Peyer's patch (tissue), 4 donors: Measurements from ENCODE around the gene XCL1.
"Not testable (repeated sequence)": the region's sequence is repeated elsewhere in the genome, so short reads cannot be mapped to it uniquely, and the experiment has no call there.

ENCODE experiments used
- CTCF ChIP-seq, 6 experiments: fragments of 450-650 bp in 4 of 6; fragments of 200-600 bp in 2 of 6; sonication (generic) in 1 of 6; IDR thresholded peaks; one replicate each; pipeline ENCODE4 v1.5.1; 2017 to 2019; ENCODE audit warnings: antibody characterized with exemption in 6 of 6, mild to moderate bottlenecking in 3 of 6, moderate library complexity in 1 of 6
- POLR2A ChIP-seq, 2 donors: fragments of 450-650 bp; IDR thresholded peaks; one replicate each; pipeline ENCODE4 v1.5.1; 2017; ENCODE audit warnings: antibody characterized with exemption in 2 of 2, mild to moderate bottlenecking in 2 of 2, moderate library complexity in 2 of 2

DNA sequence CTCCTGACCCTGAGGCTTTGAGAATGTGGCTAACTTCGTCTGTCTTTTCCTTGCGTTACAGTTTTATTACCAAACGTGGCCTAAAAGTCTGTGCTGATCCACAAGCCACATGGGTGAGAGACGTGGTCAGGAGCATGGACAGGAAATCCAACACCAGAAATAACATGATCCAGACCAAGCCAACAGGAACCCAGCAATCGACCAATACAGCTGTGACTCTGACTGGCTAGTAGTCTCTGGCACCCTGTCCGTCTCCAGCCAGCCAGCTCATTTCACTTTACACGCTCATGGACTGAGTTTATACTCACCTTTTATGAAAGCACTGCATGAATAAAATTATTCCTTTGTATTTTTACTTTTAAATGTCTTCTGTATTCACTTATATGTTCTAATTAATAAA lies 4.6 kb downstream of the XCL1 start:
- not testable (repeated sequence) for TF ChIP-seq POLR2A, CTCF (IDR thresholded peaks at IDR 0.05)
